Tibial artery (tissue), 4 donors: ENCODE measurements around the gene AGBL1.

ENCODE experiments used
- DNase-seq, 2 donors: peaks; one replicate each; pipeline ENCODE4 v3.0.0-alpha.2; 2019
- H3K27ac ChIP-seq, 2 donors: fragments of 200-600 bp; sonication (generic) in 1 of 2; 1 replicate in 1 of 2; 2 replicates in 1 of 2; pipeline ENCODE4 v1.5.1; 2018 to 2019; ENCODE audit warnings: mild to moderate bottlenecking in 1 of 2
- H3K27me3 ChIP-seq, 2 donors: fragments of 200-600 bp; sonication (generic) in 1 of 2; one replicate each; pipeline versions ENCODE4 v1.5.1 to v1.6.0; 2016 to 2019
- H3K36me3 ChIP-seq, 3 donors: fragments of 200-600 bp; sonication (generic) in 2 of 3; one replicate each; pipeline ENCODE4 v1.5.1; 2016 to 2019; ENCODE audit warnings: mild to moderate bottlenecking in 2 of 3
- H3K4me1 ChIP-seq, 4 donors: fragments of 200-600 bp; sonication (generic) in 2 of 4; 1 replicate in 3 of 4; 2 replicates in 1 of 4; pipeline ENCODE4 v1.5.1; 2016 to 2019
- H3K4me3 ChIP-seq, 2 donors: fragments of 200-600 bp; sonication (generic) in 1 of 2; 1 replicate in 1 of 2; 2 replicates in 1 of 2; pipeline ENCODE4 v1.5.1; 2018 to 2019; ENCODE audit warnings: mild to moderate bottlenecking in 2 of 2
- H3K9me3 ChIP-seq, 3 donors: fragments of 200-600 bp; sonication (generic) in 1 of 3; one replicate each; pipeline ENCODE4 v1.5.1; 2016 to 2019
- intact Hi-C: fragments of 100-400 bp; cut with DNase I; formaldehyde crosslinking; loops from one replicate; pipeline ENCODE4 v1.15.0; 2023; ENCODE audit warnings: low total_unique reads
- TF ChIP-seq, protein P1 (sequence below), 2 experiments: fragments of 200-600 bp in 1 of 2; fragments of 450-650 bp in 1 of 2; IDR thresholded peaks; one replicate each; pipeline ENCODE4 v1.5.1; 2017 to 2019; ENCODE audit warnings: antibody characterized with exemption in 2 of 2, mild to moderate bottlenecking in 1 of 2, moderate library complexity in 1 of 2

The AGBL1 gene

DNA sequence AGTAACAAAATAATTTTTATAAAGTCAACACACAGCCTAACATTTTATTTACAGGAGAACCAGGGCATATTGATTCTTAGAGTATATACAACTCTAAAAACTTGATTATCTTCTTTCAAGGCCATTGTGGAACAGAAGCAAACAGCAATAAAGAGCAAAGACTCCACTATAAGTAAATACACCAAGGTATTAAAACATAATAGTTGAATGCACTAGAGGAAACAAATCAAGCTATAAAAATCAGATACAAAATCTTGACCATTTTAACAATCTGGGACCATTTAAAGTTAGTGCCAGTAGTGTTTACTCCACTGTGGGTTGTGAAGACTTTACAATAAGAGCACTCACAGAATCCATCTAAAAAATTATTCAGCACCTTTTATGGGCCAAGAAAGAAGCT, 323.6 kb downstream of the AGBL1 start:
- H3K4me1 ChIP-seq, result no peaks in the 10 kb centered on the region
- no peaks in the 10 kb centered on the region for H3K27me3 ChIP-seq
- H3K4me3 ChIP-seq, result no peak overlapping the region
- H3K36me3 ChIP-seq, result no peaks in the 10 kb centered on the region
- intact Hi-C loops, result no loop called here
- TF ChIP-seq, protein P1, sequence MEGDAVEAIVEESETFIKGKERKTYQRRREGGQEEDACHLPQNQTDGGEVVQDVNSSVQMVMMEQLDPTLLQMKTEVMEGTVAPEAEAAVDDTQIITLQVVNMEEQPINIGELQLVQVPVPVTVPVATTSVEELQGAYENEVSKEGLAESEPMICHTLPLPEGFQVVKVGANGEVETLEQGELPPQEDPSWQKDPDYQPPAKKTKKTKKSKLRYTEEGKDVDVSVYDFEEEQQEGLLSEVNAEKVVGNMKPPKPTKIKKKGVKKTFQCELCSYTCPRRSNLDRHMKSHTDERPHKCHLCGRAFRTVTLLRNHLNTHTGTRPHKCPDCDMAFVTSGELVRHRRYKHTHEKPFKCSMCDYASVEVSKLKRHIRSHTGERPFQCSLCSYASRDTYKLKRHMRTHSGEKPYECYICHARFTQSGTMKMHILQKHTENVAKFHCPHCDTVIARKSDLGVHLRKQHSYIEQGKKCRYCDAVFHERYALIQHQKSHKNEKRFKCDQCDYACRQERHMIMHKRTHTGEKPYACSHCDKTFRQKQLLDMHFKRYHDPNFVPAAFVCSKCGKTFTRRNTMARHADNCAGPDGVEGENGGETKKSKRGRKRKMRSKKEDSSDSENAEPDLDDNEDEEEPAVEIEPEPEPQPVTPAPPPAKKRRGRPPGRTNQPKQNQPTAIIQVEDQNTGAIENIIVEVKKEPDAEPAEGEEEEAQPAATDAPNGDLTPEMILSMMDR (IDR thresholded peaks at IDR 0.05), result no peak
- H3K27ac ChIP-seq, result no peak overlapping the region
- no peaks in the 10 kb centered on the region for H3K9me3 ChIP-seq
- DNase-seq, result no peak

DNA sequence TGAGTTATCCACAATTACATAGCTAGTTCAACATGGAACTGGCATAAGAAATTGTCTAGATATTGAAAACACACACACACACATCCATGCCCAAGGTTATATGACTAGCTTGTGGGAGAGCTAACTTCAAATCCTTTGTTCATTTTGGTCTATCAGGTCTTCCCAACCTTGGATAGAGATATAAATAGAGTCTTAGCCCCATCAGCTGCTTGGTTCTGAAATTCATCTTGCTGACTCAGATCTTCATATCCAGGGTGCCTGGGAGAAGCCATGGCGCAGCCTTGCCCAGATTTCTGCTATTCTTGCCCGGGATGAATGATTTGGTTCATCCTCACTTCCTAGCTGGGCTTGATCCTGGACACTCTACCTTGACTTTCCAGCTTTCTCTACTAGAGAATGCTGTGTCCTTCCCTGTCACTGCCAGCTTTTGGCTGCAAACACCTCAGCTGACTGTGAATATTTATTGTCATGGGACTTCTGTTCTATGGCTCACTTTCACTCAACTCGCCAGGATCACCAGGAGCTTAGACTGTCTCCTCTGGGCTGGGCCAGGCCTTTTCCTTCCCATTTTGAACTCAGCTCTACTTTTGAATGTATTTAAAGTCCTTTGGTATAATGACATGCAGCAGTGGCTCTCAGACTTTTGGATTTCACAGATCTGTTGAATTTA, 324.4 kb downstream of the AGBL1 start:
- H3K27ac ChIP-seq, result no peak overlapping the region
- no peak for DNase-seq
- intact Hi-C loops, result no loop called here
- no peaks in the 10 kb centered on the region for H3K4me1 ChIP-seq
- no peaks in the 10 kb centered on the region for H3K27me3 ChIP-seq
- H3K9me3 ChIP-seq, result no peaks in the 10 kb centered on the region
- TF ChIP-seq, protein P1 (IDR thresholded peaks at IDR 0.05), result no peak
- no peak overlapping the region for H3K4me3 ChIP-seq
- H3K36me3 ChIP-seq, result no peaks in the 10 kb centered on the region

DNA sequence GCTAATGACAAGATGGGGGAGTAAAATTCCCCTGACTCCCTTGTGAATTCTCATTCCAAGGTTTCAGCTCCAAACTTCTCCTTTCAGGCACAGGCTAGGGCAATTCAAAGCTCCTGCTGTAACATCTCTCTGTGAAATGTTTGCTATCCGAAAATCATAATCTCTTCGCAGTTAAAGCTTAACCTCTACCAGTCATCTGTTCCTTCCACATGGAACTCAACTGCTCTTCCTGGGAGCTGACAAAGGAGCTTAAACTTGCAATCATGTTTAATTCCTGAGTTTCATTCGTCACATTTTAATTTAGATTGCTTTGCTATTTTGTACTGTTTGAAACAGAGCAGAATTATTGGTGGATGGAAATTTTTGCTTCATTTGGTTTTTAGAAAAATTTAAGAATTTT, 328.6 kb downstream of the AGBL1 start:
- Histone ChIP-seq H3K4me3 (no peak overlapping the region), H3K4me1 (no peaks in the 10 kb centered on the region), H3K9me3 (no peaks in the 10 kb centered on the region), H3K27ac (no peak overlapping the region), H3K27me3 (no peaks in the 10 kb centered on the region), H3K36me3 (no peaks in the 10 kb centered on the region)
- TF ChIP-seq, protein P1 (IDR thresholded peaks at IDR 0.05), result no peak
- no peak for DNase-seq
- intact Hi-C loops, result no loop called here

DNA sequence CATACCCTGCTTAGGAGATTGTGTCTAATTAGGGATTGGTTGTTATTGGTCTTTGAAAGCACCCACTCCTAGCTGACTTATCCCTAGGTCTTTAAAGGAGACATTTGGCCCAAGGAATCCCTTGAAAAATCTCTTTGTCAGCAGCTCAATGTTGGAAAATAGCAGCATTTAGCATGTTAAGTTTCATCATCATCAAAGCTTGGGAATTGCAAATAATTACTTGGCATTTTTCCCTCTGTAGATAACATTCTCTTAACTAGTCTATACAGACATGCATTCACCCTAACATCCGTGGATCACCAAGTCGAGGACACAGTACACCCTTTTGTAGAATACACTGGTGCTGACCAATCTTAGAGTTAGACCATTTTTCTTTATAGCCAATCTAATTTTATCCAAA, 332.2 kb downstream of the AGBL1 start:
- TF ChIP-seq, protein P1 (IDR thresholded peaks at IDR 0.05), result no peak
- Histone ChIP-seq H3K27me3 (no peaks in the 10 kb centered on the region), H3K4me3 (no peak overlapping the region), H3K9me3 (no peaks in the 10 kb centered on the region), H3K36me3 (no peaks in the 10 kb centered on the region), H3K4me1 (no peaks in the 10 kb centered on the region), H3K27ac (no peak overlapping the region)
- DNase-seq, result no peak
- intact Hi-C loops, result no loop called here

DNA sequence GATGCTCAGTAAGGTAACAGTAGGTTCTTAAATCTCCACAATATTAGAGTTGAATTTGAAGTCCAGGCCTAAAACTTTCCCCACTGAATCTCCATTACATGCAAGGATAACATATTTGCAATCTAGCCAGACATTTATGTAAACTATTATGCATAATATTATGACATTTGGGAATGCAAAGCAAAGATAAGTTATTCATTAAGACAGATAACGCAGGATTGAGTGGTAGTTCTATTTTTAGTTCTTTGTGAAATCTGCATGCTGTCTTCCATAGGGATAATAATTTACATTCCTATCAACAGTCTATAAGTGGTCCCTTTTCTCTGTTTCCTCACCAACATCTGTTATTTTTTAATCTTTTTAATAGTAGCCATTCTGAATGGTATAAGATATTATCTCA, 333.5 kb downstream of the AGBL1 start:
- no peaks in the 10 kb centered on the region for H3K27me3 ChIP-seq
- no peaks in the 10 kb centered on the region for H3K9me3 ChIP-seq
- H3K4me3 ChIP-seq, result no peak overlapping the region
- no peaks in the 10 kb centered on the region for H3K36me3 ChIP-seq
- no peak for DNase-seq
- TF ChIP-seq, protein P1 (IDR thresholded peaks at IDR 0.05), result no peak
- no peak overlapping the region for H3K27ac ChIP-seq
- no peaks in the 10 kb centered on the region for H3K4me1 ChIP-seq
- intact Hi-C loops, result no loop called here

DNA sequence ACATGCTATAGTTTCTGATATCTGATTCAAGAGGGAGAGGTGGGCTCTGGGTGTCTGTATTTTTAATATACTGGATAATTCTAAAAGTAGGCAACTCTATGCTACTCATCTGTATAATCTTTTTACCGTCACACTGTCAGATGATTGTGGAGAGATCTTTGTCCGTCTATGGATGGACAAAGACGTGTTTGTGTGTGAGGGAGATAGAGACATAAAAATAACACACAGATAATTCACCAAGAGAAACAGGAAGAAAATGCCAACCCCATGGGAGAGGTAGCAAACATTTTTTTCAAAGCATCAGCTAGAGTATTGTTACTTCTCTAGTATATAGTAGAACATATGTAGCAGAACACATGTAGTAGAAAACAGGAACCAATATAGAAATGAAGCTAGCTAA, 346.1 kb downstream of the AGBL1 start:
- DNase-seq, result no peak
- H3K36me3 ChIP-seq, result no peaks in the 10 kb centered on the region
- no peaks in the 10 kb centered on the region for H3K27me3 ChIP-seq
- TF ChIP-seq, protein P1 (IDR thresholded peaks at IDR 0.05), result no peak
- intact Hi-C loops, result no loop called here
- H3K4me1 ChIP-seq, result no peaks in the 10 kb centered on the region
- H3K27ac ChIP-seq, result no peak overlapping the region
- H3K9me3 ChIP-seq, result no peaks in the 10 kb centered on the region
- no peak overlapping the region for H3K4me3 ChIP-seq
